ENCODE measurements around the gene LTBP4. TPM values are rescaled to one million over a fixed set of nuclear protein-coding genes. Genes with fewer than 3 reads are reported as not detected.
"Not testable (repeated sequence)": the region's sequence is repeated elsewhere in the genome, so short reads cannot be mapped to it uniquely, and the experiment has no call there.

The LTBP4 gene
- total RNA-seq, 2 donors from 2014 or later = 687 to 905 TPM

- H3K27ac ChIP-seq = peak overlapping the region; percentile 90 to 93
- peak overlapping the region; percentile 27 for H3K4me3 ChIP-seq
- H3K9me3 ChIP-seq = no peaks in the 10 kb centered on the region
- DNase-seq (ENCODE audit: low spot score) (no peak), ATAC-seq (ENCODE audit: insufficient number of reproducible peaks, low FRiP score, low read depth) (no peak)
- no peak for TF ChIP-seq CTCF (IDR thresholded peaks at IDR 0.05)
- H3K4me1 ChIP-seq (ENCODE audit: control insufficient read depth in 1 of 2, low read depth in 2 of 2) = peaks cover 16 to 62% of the 10 kb centered on the region in 2 donors
- no peaks in the 10 kb centered on the region for H3K36me3 ChIP-seq
- H3K27me3 ChIP-seq (replicated peaks; ENCODE audit: insufficient read depth) = no peaks in the 10 kb centered on the region
Measured at GRCh38 chr19:40641281-40641680, 40.1 kb downstream of the LTBP4 start.

GRCh38 chr19:40642051-40642706 lies 41.0 kb downstream of the LTBP4 start:
- ATAC-seq (ENCODE audit: insufficient number of reproducible peaks, low FRiP score, low read depth) = no peak
- no peaks in the 10 kb centered on the region for H3K36me3 ChIP-seq
- peaks cover 20 to 71% of the 10 kb centered on the region in 2 donors for H3K4me1 ChIP-seq (ENCODE audit: control insufficient read depth in 1 of 2, low read depth in 2 of 2)

GRCh38 chr19:40642757-40643305 lies 41.7 kb downstream of the LTBP4 start:
- Histone ChIP-seq H3K36me3 (no peaks in the 10 kb centered on the region), H3K4me1 (ENCODE audit: control insufficient read depth in 1 of 2, low read depth in 2 of 2) (peaks cover 20 to 71% of the 10 kb centered on the region in 2 donors), H3K4me3 (no peak overlapping the region), H3K27me3 (replicated peaks; ENCODE audit: insufficient read depth) (no peaks in the 10 kb centered on the region), H3K27ac (peak overlapping the region; percentile 90 to 93), H3K9me3 (no peaks in the 10 kb centered on the region)
- DNase-seq (ENCODE audit: low spot score) (no peak), ATAC-seq (ENCODE audit: insufficient number of reproducible peaks, low FRiP score, low read depth) (no peak)
- TF ChIP-seq CTCF (IDR thresholded peaks at IDR 0.05) = no peak

More at GRCh38 chr19:40642051-40642706, 41.0 kb downstream of the LTBP4 start:
- DNase-seq (ENCODE audit: low spot score) = no peak
- no peaks in the 10 kb centered on the region for H3K27me3 ChIP-seq (replicated peaks; ENCODE audit: insufficient read depth)
- no peak for TF ChIP-seq CTCF (IDR thresholded peaks at IDR 0.05)
- H3K27ac ChIP-seq = peak overlapping the region; percentile 90 to 93
- no peak overlapping the region for H3K4me3 ChIP-seq
- H3K9me3 ChIP-seq = no peaks in the 10 kb centered on the region

- TF ChIP-seq CTCF (IDR thresholded peaks at IDR 0.05) = no peak
- DNase-seq (ENCODE audit: low spot score) (no peak), ATAC-seq (ENCODE audit: insufficient number of reproducible peaks, low FRiP score, low read depth) (no peak)
- Histone ChIP-seq H3K27me3 (replicated peaks; ENCODE audit: insufficient read depth) (no peaks in the 10 kb centered on the region), H3K4me3 (peak overlapping the region; percentile 55), H3K9me3 (no peaks in the 10 kb centered on the region), H3K4me1 (ENCODE audit: control insufficient read depth in 1 of 2, low read depth in 2 of 2) (peaks cover 21 to 57% of the 10 kb centered on the region in 2 donors), H3K36me3 (no peaks in the 10 kb centered on the region), H3K27ac (peak overlapping the region; percentile 76 to 93)
Measured at GRCh38 chr19:40646743-40647254, 45.6 kb downstream of the LTBP4 start.

GRCh38 chr19:40649903-40650675 lies 48.9 kb downstream of the LTBP4 start:
- ATAC-seq (ENCODE audit: insufficient number of reproducible peaks, low FRiP score, low read depth); H3K4me3 ChIP-seq; H3K27me3 ChIP-seq (replicated peaks; ENCODE audit: insufficient read depth); H3K9me3 ChIP-seq; H3K36me3 ChIP-seq; DNase-seq (ENCODE audit: low spot score): not testable (repeated sequence)
- Histone ChIP-seq H3K27ac (peak overlapping the region; percentile 29 to 63), H3K4me1 (ENCODE audit: control insufficient read depth in 1 of 2, low read depth in 2 of 2) (peaks cover 22 to 39% of the 10 kb centered on the region in 2 donors)
